A549 (cell line): ENCODE measurements around the gene CYP1A2. TPM values are rescaled to one million over a fixed set of nuclear protein-coding genes. Genes with fewer than 3 reads are reported as not detected.

Experiments
- ATAC-seq, 2 experiments: fragments of 200-7000 bp in 1 of 2; fragments of >200 bp in 1 of 2; cut with Nextera tagmentation in 1 of 2; cut with Tn5 transposase in 1 of 2; 3 replicates each; pipeline versions ENCODE4 v1.8.0 to v1.9.1; 2018 to 2020; ENCODE audit warnings: mild to moderate bottlenecking in 1 of 2, moderate library complexity in 1 of 2
- CTCF ChIA-PET: fragments of 300-600 bp; sonication (Branson Sonifier 250); formaldehyde crosslinking; extraction: SDS; loops from one replicate; lab custom pipeline; 2021; ENCODE audit warnings: antibody characterized with exemption, inconsistent platforms; lab: Yijun Ruan, JAX
- POLR2A ChIA-PET: fragments of 350-600 bp; formaldehyde crosslinking; extraction: SDS; loops from one replicate; lab custom pipeline; 2021; ENCODE audit warnings: antibody characterized with exemption, inconsistent platforms; lab: Yijun Ruan, JAX
- DNase-seq, 2 experiments: peaks; one replicate each; pipeline versions ENCODE4 v3.0.0 to v3.0.0-alpha.2; 2011 to 2016; ENCODE audit warnings: low read depth in 1 of 2, low spot score in 1 of 2
- FAIRE-seq: peaks from 2 replicates; lab custom pipeline; 2011; peaks lifted over from hg19 to GRCh38; lab: Jason Lieb, UNC
- H3K27ac ChIP-seq, 2 experiments: fragments of >200 bp; sonication (Bioruptor Twin); formaldehyde crosslinking; 3 replicates each; pipeline ENCODE4 v1.5.1; 2016 to 2017
- H3K4me1 ChIP-seq: fragments of >200 bp; sonication (Bioruptor Twin); formaldehyde crosslinking; 3 replicates; pipeline ENCODE4 v1.6.1; 2016
- H3K4me2 ChIP-seq: fragments of >200 bp; sonication (Bioruptor Twin); formaldehyde crosslinking; 3 replicates; pipeline ENCODE4 v1.6.1; 2016
- H3K4me3 ChIP-seq: fragments of >200 bp; sonication (Bioruptor Twin); formaldehyde crosslinking; 3 replicates; pipeline ENCODE4 v1.5.1; 2016
- H3K9me3 ChIP-seq: fragments of >200 bp; sonication (Bioruptor Twin); formaldehyde crosslinking; 3 replicates; pipeline ENCODE4 v1.6.1; 2016
- CBX2 ChIP-seq: fragments of 200-600 bp; sonication (generic); IDR thresholded peaks from 2 replicates; pipeline ENCODE4 v1.6.1; 2016; ENCODE audit warnings: low read depth, mild to moderate bottlenecking, borderline replicate concordance
- CBX8 ChIP-seq: fragments of 200-600 bp; sonication (generic); IDR thresholded peaks from 2 replicates; pipeline ENCODE4 v1.6.1; 2016
- CEBPB ChIP-seq, 2 experiments: fragments of >200 bp in 1 of 2; sonication (Bioruptor Twin) in 1 of 2; formaldehyde crosslinking in 1 of 2; IDR thresholded peaks; 2 replicates each; pipeline ENCODE4 v1.6.1; 2012 to 2016
- CHD4 ChIP-seq: fragments of 200-600 bp; sonication (generic); IDR thresholded peaks from 2 replicates; pipeline ENCODE4 v1.6.1; 2016; ENCODE audit warnings: antibody characterized with exemption, mild to moderate bottlenecking, borderline replicate concordance
- EHMT2 ChIP-seq: fragments of 200-600 bp; sonication (generic); IDR thresholded peaks from 2 replicates; pipeline ENCODE4 v1.6.1; 2016; ENCODE audit warnings: antibody characterized with exemption, low read depth, mild to moderate bottlenecking, moderate library complexity
- FOSL2 ChIP-seq, 2 experiments: fragments of 450-650 bp in 1 of 2; fragments of >200 bp in 1 of 2; sonication (Bioruptor Twin) in 1 of 2; formaldehyde crosslinking; IDR thresholded peaks; 2 replicates each; pipeline versions ENCODE4 v1.5.0 to v1.6.1; 2016 to 2020; ENCODE audit warnings: mild to moderate bottlenecking in 1 of 2, moderate library complexity in 1 of 2
- FOXS1 ChIP-seq: fragments of 250-450 bp; sonication (Bioruptor Pico); IDR thresholded peaks from 2 replicates; pipeline ENCODE4 v1.5.0; 2020; ENCODE audit warnings: mild to moderate bottlenecking, moderate library complexity
- GATA3 ChIP-seq: IDR thresholded peaks from 2 replicates; pipeline ENCODE4 v1.6.1; 2012; ENCODE audit warnings: borderline replicate concordance
- HEYL ChIP-seq: fragments of 250-450 bp; sonication (Bioruptor Pico); IDR thresholded peaks from 2 replicates; pipeline ENCODE4 v1.8.0; 2021; ENCODE audit warnings: mild to moderate bottlenecking, moderate library complexity
- HOXA7 ChIP-seq: fragments of 250-450 bp; sonication (Bioruptor Pico); IDR thresholded peaks from 2 replicates; pipeline ENCODE4 v1.5.0; 2020; ENCODE audit warnings: mild to moderate bottlenecking, moderate library complexity
- JUN ChIP-seq, 2 experiments: fragments of >200 bp; sonication (Bioruptor Twin); formaldehyde crosslinking; IDR thresholded peaks; 2 replicates in 1 of 2; 3 replicates in 1 of 2; pipeline ENCODE4 v1.6.1; 2016 to 2017
- KDM1A ChIP-seq: fragments of 200-600 bp; sonication (generic); IDR thresholded peaks from 2 replicates; pipeline ENCODE4 v1.6.1; 2016; ENCODE audit warnings: low read depth, mild to moderate bottlenecking
- KDM5A ChIP-seq: fragments of 200-600 bp; sonication (generic); IDR thresholded peaks from 2 replicates; pipeline ENCODE4 v1.6.1; 2016; ENCODE audit warnings: antibody characterized with exemption, mild to moderate bottlenecking
- MAFK ChIP-seq: fragments of 450-650 bp; IDR thresholded peaks from 2 replicates; pipeline ENCODE4 v1.6.1; 2014; ENCODE audit not compliant: partially characterized antibody
- MAZ ChIP-seq: fragments of 150-350 bp; IDR thresholded peaks from 2 replicates; pipeline ENCODE4 v1.6.1; 2014; ENCODE audit warnings: antibody characterized with exemption, low read depth, low read length, borderline replicate concordance
- NPAS2 ChIP-seq: fragments of 250-450 bp; sonication (Bioruptor Pico); IDR thresholded peaks from 2 replicates; pipeline ENCODE4 v1.8.0; 2022; ENCODE audit warnings: mild to moderate bottlenecking, moderate library complexity, borderline replicate concordance
- NR3C1 ChIP-seq: fragments of >200 bp; sonication (Bioruptor Twin); formaldehyde crosslinking; IDR thresholded peaks from 3 replicates; pipeline ENCODE4 v1.6.1; 2017
- RCOR1 ChIP-seq: fragments of 150-350 bp; IDR thresholded peaks from 2 replicates; pipeline ENCODE4 v1.6.1; 2014; ENCODE audit warnings: antibody characterized with exemption, low read length, low read depth
- SREBF2 ChIP-seq: fragments of 450-650 bp; IDR thresholded peaks from 2 replicates; pipeline ENCODE4 v1.6.1; 2014; ENCODE audit warnings: mild to moderate bottlenecking, moderate library complexity
- TFCP2L1 ChIP-seq: fragments of 250-450 bp; sonication (Bioruptor Pico); IDR thresholded peaks from 2 replicates; pipeline ENCODE4 v1.5.0; 2021; ENCODE audit warnings: mild to moderate bottlenecking
- TP53 ChIP-seq: fragments of 250-450 bp; sonication (Bioruptor Pico); IDR thresholded peaks from 2 replicates; pipeline ENCODE4 v1.5.0; 2021; ENCODE audit warnings: mild to moderate bottlenecking, moderate library complexity
- ZNF302 ChIP-seq: fragments of 250-450 bp; sonication (Bioruptor Pico); IDR thresholded peaks from 2 replicates; pipeline ENCODE4 v1.9.0; 2021; ENCODE audit warnings: inconsistent platforms, mild to moderate bottlenecking, moderate library complexity
- ZSCAN20 ChIP-seq: fragments of 250-450 bp; sonication (Bioruptor Pico); IDR thresholded peaks from 2 replicates; pipeline ENCODE4 v1.8.0; 2022; ENCODE audit warnings: mild to moderate bottlenecking, moderate library complexity
- WGBS: methylation state at CpG from one replicate; pipeline ENCODE4 v1.1.6; 2017; ENCODE audit errors: missing lambda C conversion rate; 5-methylcytosine and 5-hydroxymethylcytosine counted together
- polyA plus RNA-seq, 4 experiments: library from polyadenylated mRNA; depleted of rRNA in 3 of 4; stranded (reverse); fragments of >200 nt; fragmentation: RNase III in 1 of 4; extraction: RNeasy Plus Mini Kit Qiagen cat#74134 plus additional on column Dnase treatment in 1 of 4; gene quantifications; 2 replicates in 3 of 4; 3 replicates in 1 of 4; pipeline ENCODE4 v1.2.3, GENCODE V29; 2011 to 2017
- TF ChIP-seq, protein P1 (sequence below): fragments of >200 bp; sonication (Bioruptor Twin); formaldehyde crosslinking; IDR thresholded peaks from 3 replicates; pipeline ENCODE4 v1.6.1; 2016
- TF ChIP-seq, protein P2 (sequence below): fragments of >200 bp; sonication (Bioruptor Twin); formaldehyde crosslinking; IDR thresholded peaks from 2 replicates; pipeline ENCODE4 v1.6.1; 2016
- TF ChIP-seq, protein P3 (sequence below): fragments of 250-450 bp; sonication (Bioruptor Pico); IDR thresholded peaks from 2 replicates; pipeline ENCODE4 v1.5.0; 2021; ENCODE audit warnings: mild to moderate bottlenecking, moderate library complexity, borderline replicate concordance
- TF ChIP-seq, protein P4 (sequence below): fragments of 150-350 bp; IDR thresholded peaks from 2 replicates; pipeline ENCODE4 v1.6.1; 2014; ENCODE audit warnings: low read depth, mild to moderate bottlenecking, low read length

Gene CYP1A2
- polyA plus RNA-seq, 2 of the 4 experiments (the other 2 are of a cell fraction) = not detected

DNA sequence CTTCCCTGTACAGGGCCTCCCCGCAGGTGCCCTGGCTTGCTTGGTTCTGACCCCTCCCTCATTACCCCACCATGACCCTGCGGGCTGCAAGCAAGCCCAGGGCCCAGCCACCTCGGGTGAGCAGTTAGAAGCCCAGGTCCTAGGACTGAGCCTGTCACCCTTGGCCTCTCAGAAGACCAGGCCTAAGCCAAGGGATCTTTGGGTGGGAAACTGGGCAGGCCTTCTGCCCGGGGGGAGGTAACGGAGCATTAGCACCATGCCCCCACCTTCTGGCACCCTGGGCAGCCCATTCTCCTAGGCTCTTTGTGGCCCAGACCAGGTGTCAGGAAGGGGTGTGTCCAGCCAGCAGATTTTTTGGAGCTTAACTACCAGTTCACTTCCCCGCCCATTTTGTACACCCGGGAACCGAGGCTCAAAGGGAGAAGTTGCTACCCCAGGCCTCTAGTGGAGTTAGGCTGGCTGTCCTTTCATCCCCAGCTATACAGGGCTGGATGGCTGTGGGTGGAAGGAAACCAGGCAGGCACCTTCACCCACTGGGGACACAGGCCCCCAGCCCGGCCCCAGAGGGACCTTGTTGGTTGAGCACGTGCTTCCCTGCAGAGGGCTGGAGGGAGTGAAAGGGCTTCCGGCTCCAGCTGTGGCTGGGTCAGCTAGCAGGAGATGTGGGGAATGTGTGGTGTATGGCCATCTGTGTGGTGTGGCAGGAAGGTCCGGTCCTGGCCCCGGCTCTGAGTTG lies 34.6 kb downstream of the CYP1A2 start:
- TF ChIP-seq NR3C1 (no peak), FOXS1 (no peak), CBX2 (no peak), ZNF302 (CRISPR knock-in tag) (no peak), NPAS2 (no peak), RCOR1 (no peak), MAZ (no peak), CHD4 (no peak)
- TF ChIP-seq, protein P1, sequence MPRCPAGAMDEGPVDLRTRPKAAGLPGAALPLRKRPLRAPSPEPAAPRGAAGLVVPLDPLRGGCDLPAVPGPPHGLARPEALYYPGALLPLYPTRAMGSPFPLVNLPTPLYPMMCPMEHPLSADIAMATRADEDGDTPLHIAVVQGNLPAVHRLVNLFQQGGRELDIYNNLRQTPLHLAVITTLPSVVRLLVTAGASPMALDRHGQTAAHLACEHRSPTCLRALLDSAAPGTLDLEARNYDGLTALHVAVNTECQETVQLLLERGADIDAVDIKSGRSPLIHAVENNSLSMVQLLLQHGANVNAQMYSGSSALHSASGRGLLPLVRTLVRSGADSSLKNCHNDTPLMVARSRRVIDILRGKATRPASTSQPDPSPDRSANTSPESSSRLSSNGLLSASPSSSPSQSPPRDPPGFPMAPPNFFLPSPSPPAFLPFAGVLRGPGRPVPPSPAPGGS = no peak
- TF ChIP-seq, protein P2, sequence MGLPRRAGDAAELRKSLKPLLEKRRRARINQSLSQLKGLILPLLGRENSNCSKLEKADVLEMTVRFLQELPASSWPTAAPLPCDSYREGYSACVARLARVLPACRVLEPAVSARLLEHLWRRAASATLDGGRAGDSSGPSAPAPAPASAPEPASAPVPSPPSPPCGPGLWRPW = no peak
- ChIA-PET POLR2A (interaction anchor here (0.9 kb wide), 1 partner anchor 123 kb away, joined by 3 read pairs; the partner anchor contains the start of gene FAM219B), CTCF (interaction anchor here (0.9 to 65.6 kb wide), 4 partner anchors 13 to 407 kb away, joined by 4 to 1908 read pairs (median 131); partner anchors contain the start of genes CPLX3, LMAN1L and ULK3)
- FAIRE-seq (no peak), DNase-seq (no peak), ATAC-seq (peak in 1 of 2 experiments; percentile 13; a peak in 3 of 6 replicates)
- peak overlapping the region; percentile 97 for H3K4me2 ChIP-seq
- peaks cover 22% of the 10 kb centered on the region for H3K4me1 ChIP-seq
- no peaks in the 10 kb centered on the region for H3K9me3 ChIP-seq
- 48% methylated on average over 12 of the region's 13 CpGs for WGBS
- H3K27ac ChIP-seq = peak overlapping the region; percentile 97 to 98; a peak in 5 of 6 replicates
- H3K4me3 ChIP-seq = peak overlapping the region; percentile 97

DNA sequence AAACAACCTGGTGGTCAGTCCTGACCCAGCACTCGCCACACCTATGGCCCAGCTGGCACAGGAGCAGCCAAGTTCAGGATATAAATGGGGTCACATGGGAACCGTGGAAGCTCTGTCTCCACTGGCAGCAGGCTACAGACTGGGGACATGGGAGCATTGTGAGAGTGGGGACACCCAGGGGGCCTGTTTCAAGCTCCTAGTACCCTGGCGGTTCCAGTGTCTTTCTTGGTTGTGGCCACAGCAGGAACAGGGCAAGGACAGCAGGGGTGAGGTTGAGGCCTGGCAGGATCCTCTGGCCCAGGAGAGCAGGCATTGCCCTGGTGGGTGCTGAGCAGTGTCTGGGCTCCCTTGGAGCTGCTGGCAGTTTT lies 35.1 kb downstream of the CYP1A2 start:
- H3K4me2 ChIP-seq = peak overlapping the region; percentile 97
- TF ChIP-seq ZSCAN20 (CRISPR knock-in tag) (no peak), HEYL (CRISPR knock-in tag) (no peak), HOXA7 (CRISPR knock-in tag) (no peak), SREBF2 (no peak), CEBPB (IDR thresholded peaks at IDR 0.05) (no peak), TFCP2L1 (no peak)
- TF ChIP-seq, protein P2 = no peak
- peak overlapping the region; percentile 97; the same call in 2 of the 3 replicates for H3K4me3 ChIP-seq
- H3K27ac ChIP-seq = peak overlapping the region in 1 of 2 experiments; percentile 97; a peak in 3 of 6 replicates
- ChIA-PET POLR2A (no interaction called here), CTCF (interaction anchor here (0.9 to 65.6 kb wide), 5 partner anchors 13 to 408 kb away, joined by 3 to 1908 read pairs (median 24); partner anchors contain the start of genes CPLX3, LMAN1L and ULK3)
- WGBS = 94% methylated on average over 3 of the region's 3 CpGs
- ATAC-seq (no peak), DNase-seq (no peak), FAIRE-seq (no peak)
- H3K9me3 ChIP-seq = no peaks in the 10 kb centered on the region
- peaks cover 22% of the 10 kb centered on the region for H3K4me1 ChIP-seq

DNA sequence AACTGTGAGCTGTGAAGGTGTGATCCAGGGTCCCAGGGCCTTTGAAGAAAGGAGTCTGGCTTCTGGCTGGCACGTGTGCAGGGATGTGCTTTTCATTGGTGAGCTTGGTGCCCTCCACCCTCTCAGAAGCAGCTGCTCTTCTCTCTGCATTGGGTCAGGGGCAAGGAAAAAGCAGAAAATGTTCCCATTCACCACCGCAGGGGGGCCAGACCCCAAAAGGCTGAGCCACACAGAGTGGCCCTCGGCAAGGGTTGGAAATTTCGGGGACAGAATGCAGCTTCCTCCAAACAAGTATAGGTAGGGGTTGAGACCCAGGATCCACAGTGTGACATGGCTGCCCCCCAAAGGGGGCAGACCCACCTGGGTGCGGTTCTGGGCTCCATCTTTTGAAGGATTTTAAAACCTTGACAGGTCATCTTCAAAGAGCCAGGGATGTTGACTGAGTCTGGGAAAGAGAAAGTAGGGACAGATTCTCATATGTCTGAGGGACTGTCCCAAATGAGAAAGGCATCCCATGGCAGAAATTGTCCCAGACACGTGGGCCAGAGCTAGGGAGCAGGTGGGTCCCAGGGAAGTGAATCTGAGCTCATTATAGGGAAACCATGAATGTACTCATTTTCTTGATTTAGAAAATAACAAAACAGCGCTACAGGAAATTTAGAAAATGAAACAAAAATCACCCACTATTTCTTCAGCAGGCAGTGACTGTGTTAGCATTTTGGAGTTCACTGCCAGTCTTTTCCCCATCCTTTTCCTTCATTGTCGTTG lies 36.0 kb downstream of the CYP1A2 start:
- no peak for FAIRE-seq
- Histone ChIP-seq H3K4me2 (peak overlapping the region; percentile 97; the same call in 2 of the 3 replicates), H3K4me1 (peaks cover 30% of the 10 kb centered on the region), H3K27ac (no peak overlapping the region; a peak in 1 of 6 replicates), H3K4me3 (no peak overlapping the region), H3K9me3 (no peaks in the 10 kb centered on the region)
- 90% methylated on average over 8 of the region's 8 CpGs for WGBS
- DNase-seq = no peak
- ChIA-PET POLR2A (no interaction called here), CTCF (interaction anchor here (1.0 to 65.6 kb wide), 4 partner anchors 14 to 166 kb away, joined by 3 to 1908 read pairs (median 131); partner anchors contain the start of genes CPLX3, LMAN1L and ULK3)
- no peak for ATAC-seq
- TF ChIP-seq EHMT2 (no peak), CEBPB (IDR thresholded peaks at IDR 0.05) (no peak), GATA3 (no peak), FOSL2 (IDR thresholded peaks at IDR 0.05) (no peak), FOSL2 (CRISPR knock-in tag; IDR thresholded peaks at IDR 0.05) (no peak), MAFK (no peak), JUN (IDR thresholded peaks at IDR 0.05) (no peak), TP53 (CRISPR knock-in tag) (no peak), CBX8 (no peak), RCOR1 (no peak), TFCP2L1 (no peak), KDM5A (no peak), CBX2 (no peak), KDM1A (no peak)
- TF ChIP-seq, protein P3, sequence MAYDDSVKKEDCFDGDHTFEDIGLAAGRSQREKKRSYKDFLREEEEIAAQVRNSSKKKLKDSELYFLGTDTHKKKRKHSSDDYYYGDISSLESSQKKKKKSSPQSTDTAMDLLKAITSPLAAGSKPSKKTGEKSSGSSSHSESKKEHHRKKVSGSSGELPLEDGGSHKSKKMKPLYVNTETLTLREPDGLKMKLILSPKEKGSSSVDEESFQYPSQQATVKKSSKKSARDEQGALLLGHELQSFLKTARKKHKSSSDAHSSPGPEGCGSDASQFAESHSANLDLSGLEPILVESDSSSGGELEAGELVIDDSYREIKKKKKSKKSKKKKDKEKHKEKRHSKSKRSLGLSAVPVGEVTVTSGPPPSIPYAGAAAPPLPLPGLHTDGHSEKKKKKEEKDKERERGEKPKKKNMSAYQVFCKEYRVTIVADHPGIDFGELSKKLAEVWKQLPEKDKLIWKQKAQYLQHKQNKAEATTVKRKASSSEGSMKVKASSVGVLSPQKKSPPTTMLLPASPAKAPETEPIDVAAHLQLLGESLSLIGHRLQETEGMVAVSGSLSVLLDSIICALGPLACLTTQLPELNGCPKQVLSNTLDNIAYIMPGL (CRISPR knock-in tag) = no peak
- TF ChIP-seq, protein P4, sequence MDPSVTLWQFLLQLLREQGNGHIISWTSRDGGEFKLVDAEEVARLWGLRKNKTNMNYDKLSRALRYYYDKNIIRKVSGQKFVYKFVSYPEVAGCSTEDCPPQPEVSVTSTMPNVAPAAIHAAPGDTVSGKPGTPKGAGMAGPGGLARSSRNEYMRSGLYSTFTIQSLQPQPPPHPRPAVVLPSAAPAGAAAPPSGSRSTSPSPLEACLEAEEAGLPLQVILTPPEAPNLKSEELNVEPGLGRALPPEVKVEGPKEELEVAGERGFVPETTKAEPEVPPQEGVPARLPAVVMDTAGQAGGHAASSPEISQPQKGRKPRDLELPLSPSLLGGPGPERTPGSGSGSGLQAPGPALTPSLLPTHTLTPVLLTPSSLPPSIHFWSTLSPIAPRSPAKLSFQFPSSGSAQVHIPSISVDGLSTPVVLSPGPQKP = no peak
